Keratinocyte (primary cell): ENCODE measurements around the gene TENM4. TPM values are rescaled to one million over a fixed set of nuclear protein-coding genes. Genes with fewer than 3 reads are reported as not detected.

Experiments
- DNase-seq: peaks from one replicate; pipeline ENCODE4 v3.0.0-alpha.2; 2011; ENCODE audit warnings: low read depth, missing footprints, low spot score
- FAIRE-seq: peaks from 2 replicates; lab custom pipeline; 2011; peaks lifted over from hg19 to GRCh38; lab: Jason Lieb, UNC
- H2AFZ ChIP-seq: 2 replicates; pipeline ENCODE4 v1.6.0; 2012; ENCODE audit warnings: low read length, control low read depth, inconsistent platforms; ENCODE audit not compliant: control insufficient read depth
- H3K27ac ChIP-seq: 2 replicates; pipeline ENCODE4 v1.5.1; 2011; ENCODE audit warnings: low read length; ENCODE audit not compliant: control insufficient read depth, insufficient read depth
- H3K27me3 ChIP-seq: 3 replicates; pipeline ENCODE4 v1.6.0; 2011; ENCODE audit warnings: low read length; ENCODE audit not compliant: control insufficient read depth, insufficient read depth; ENCODE audit errors: extremely low read depth
- H3K36me3 ChIP-seq, 2 experiments: 2 replicates in 1 of 2; 3 replicates in 1 of 2; pipeline ENCODE4 v1.5.1; 2011; ENCODE audit warnings: low read length in 2 of 2, mild to moderate bottlenecking in 1 of 2; ENCODE audit not compliant: control insufficient read depth in 2 of 2, insufficient read depth in 2 of 2; ENCODE audit errors: extremely low read depth in 1 of 2
- H3K4me1 ChIP-seq: 3 replicates; pipeline ENCODE4 v1.5.1; 2011; ENCODE audit warnings: low read length; ENCODE audit not compliant: control insufficient read depth, insufficient read depth; ENCODE audit errors: extremely low read depth
- H3K4me2 ChIP-seq: 3 replicates; pipeline ENCODE4 v1.6.0; 2011; ENCODE audit warnings: low read depth, low read length; ENCODE audit not compliant: control insufficient read depth, insufficient read depth; ENCODE audit errors: extremely low read depth
- H3K4me3 ChIP-seq, 3 experiments: fragments of 200-600 bp in 1 of 3; sonication (generic) in 1 of 3; 2 replicates in 2 of 3; 3 replicates in 1 of 3; pipeline ENCODE4 v1.5.1; 2011 to 2016; ENCODE audit warnings: low read length in 3 of 3, mild to moderate bottlenecking in 3 of 3, control low read depth in 2 of 3, inconsistent platforms in 1 of 3, low read depth in 1 of 3, mixed read lengths in 1 of 3, mixed run types in 1 of 3, moderate library complexity in 1 of 3; ENCODE audit not compliant: control insufficient read depth in 2 of 3, insufficient read depth in 2 of 3; ENCODE audit errors: extremely low read depth in 1 of 3
- H3K79me2 ChIP-seq: 2 replicates; pipeline ENCODE4 v1.6.0; 2012; ENCODE audit warnings: low read length; ENCODE audit not compliant: control insufficient read depth, insufficient read depth
- H3K9ac ChIP-seq: 3 replicates; pipeline ENCODE4 v1.6.0; 2011; ENCODE audit warnings: low read length; ENCODE audit not compliant: control insufficient read depth, insufficient read depth; ENCODE audit errors: extremely low read depth
- H3K9me1 ChIP-seq: 3 replicates; pipeline ENCODE4 v1.6.0; 2011; ENCODE audit warnings: low read length; ENCODE audit not compliant: control insufficient read depth, insufficient read depth; ENCODE audit errors: extremely low read depth
- H3K9me3 ChIP-seq: 2 replicates; pipeline ENCODE4 v1.5.1; 2012; ENCODE audit warnings: low read depth, low read length; ENCODE audit not compliant: control insufficient read depth
- H4K20me1 ChIP-seq: 3 replicates; pipeline ENCODE4 v1.6.0; 2011; ENCODE audit warnings: low read length; ENCODE audit not compliant: control insufficient read depth, insufficient read depth; ENCODE audit errors: extremely low read depth
- EZH2 ChIP-seq: IDR thresholded peaks from one replicate; pipeline ENCODE4 v1.6.1; 2012; ENCODE audit warnings: inconsistent platforms, mild to moderate bottlenecking, low read length, moderate library complexity
- dilution Hi-C: fragments of 300-500 bp; cut with MboI; formaldehyde crosslinking; loops from one replicate; pipeline ENCODE4 v1.7.0; 2020; ENCODE audit warnings: low sequenced_read_pairs; ENCODE audit not compliant: extremely low pct_ligation_motif_present
- polyA plus RNA-seq, 5 experiments: library from polyadenylated mRNA; depleted of rRNA in 3 of 5; stranded (reverse) in 3 of 5; stranded (forward) in 1 of 5; unstranded in 1 of 5; fragments of >200 nt; gene quantifications; 1 replicate in 1 of 5; 2 replicates in 3 of 5; 3 replicates in 1 of 5; pipeline versions ENCODE4 v1.2.1 to v1.2.3, GENCODE V29; 2011 to 2012; ENCODE audit warnings: missing spikeins in 2 of 5, low read depth in 1 of 5, low replicate concordance in 1 of 5
- TF ChIP-seq, protein P1 (sequence below), 3 experiments: IDR thresholded peaks in 1 of 3; conservative IDR thresholded peaks in 1 of 3; optimal IDR thresholded peaks in 1 of 3; 2 replicates in 2 of 3; 3 replicates in 1 of 3; pipeline versions ENCODE3 to v1.5.1; 2011; ENCODE audit warnings: low read length in 3 of 3, mild to moderate bottlenecking in 3 of 3, moderate library complexity in 2 of 3, control low read depth in 1 of 3, inconsistent platforms in 1 of 3; ENCODE audit not compliant: insufficient read depth in 2 of 3; ENCODE audit errors: extremely low read depth in 1 of 3

The TENM4 gene
- polyA plus RNA-seq, 1 donor (not counting 4 experiments of a cell fraction or from before 2014, with no cell fraction given), result 3.5 TPM

DNA sequence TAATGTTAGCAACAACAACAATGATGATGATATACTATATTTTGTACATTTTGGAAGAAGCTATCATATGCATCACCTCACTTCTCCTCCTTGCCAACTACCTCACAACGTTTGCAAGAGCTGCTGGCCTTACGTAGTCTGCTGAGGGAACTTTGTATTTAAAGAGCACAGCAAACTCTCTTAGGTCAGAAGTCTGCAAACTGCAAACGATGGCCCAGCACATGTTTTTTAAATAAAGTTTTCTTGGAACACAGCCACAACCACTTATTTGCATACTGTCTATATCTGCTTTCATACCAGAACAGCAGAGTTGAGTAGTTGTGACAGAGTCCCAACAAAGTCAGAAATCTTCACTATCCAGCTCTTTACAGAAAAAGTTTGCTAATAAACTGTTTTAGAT lies 261.7 kb downstream of the TENM4 start:
- no peak for DNase-seq
- dilution Hi-C loops, result no loop called here

DNA sequence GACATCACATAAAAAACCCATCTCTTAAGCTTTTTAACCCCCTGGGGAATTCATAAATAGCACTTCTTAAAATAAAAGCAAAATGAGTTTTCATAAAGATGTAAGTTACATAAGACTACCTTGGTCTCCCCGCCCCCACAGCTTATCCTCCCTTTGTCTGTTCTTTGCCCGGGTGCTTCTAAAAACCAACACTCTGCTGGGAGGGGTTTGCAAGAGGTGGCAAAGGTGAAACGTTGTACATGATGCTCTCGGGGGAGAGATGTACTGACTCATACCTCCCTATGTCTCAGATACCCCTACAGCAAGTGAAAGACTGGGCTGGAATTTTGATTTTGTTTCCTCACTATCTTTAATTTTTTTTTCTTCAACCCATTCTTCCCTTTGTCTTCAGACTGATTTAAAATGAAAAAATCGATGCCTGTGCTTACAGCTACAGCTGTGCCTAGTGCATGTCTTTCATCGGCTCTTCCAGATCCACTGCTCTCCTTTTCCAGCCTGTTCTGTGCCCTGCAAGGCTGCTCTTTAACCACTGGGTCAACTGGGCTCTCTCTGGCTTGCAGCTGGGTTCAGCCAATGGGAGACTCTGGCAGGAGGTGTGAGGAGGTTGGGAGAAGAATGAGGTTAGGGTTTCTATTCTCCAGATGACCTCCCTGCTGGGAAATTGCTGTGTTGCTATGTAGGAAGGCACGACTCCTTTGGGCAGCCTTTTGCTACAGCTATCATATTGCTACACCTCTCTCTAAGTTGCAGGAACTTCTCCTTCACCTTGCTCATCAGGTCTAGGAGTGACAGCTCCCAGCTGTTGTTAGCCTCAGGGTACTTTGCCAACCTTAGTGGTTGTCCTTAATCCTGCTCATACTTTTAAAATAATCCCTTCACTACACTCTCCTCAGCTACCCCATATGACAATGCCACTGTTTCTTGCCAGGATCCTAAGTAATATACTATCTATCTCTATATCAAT lies 266.5 kb downstream of the TENM4 start:
- dilution Hi-C loops, result no loop called here
- no peak for DNase-seq
- Histone ChIP-seq H3K4me2 (no peak overlapping the region), H3K36me3 (no peaks in the 10 kb centered on the region), H3K9me3 (no peaks in the 10 kb centered on the region), H3K4me3 (no peak overlapping the region), H2AFZ (no peak overlapping the region), H3K27ac (no peak overlapping the region), H3K79me2 (no peaks in the 10 kb centered on the region), H3K9me1 (no peaks in the 10 kb centered on the region), H3K9ac (no peak overlapping the region), H3K4me1 (no peaks in the 10 kb centered on the region), H3K27me3 (no peaks in the 10 kb centered on the region), H4K20me1 (no peaks in the 10 kb centered on the region)
- no peak for TF ChIP-seq EZH2
- TF ChIP-seq, protein P1, sequence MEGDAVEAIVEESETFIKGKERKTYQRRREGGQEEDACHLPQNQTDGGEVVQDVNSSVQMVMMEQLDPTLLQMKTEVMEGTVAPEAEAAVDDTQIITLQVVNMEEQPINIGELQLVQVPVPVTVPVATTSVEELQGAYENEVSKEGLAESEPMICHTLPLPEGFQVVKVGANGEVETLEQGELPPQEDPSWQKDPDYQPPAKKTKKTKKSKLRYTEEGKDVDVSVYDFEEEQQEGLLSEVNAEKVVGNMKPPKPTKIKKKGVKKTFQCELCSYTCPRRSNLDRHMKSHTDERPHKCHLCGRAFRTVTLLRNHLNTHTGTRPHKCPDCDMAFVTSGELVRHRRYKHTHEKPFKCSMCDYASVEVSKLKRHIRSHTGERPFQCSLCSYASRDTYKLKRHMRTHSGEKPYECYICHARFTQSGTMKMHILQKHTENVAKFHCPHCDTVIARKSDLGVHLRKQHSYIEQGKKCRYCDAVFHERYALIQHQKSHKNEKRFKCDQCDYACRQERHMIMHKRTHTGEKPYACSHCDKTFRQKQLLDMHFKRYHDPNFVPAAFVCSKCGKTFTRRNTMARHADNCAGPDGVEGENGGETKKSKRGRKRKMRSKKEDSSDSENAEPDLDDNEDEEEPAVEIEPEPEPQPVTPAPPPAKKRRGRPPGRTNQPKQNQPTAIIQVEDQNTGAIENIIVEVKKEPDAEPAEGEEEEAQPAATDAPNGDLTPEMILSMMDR (optimal IDR thresholded peaks at IDR 0.05 in 1 of 3, IDR thresholded peaks at IDR 0.05 in 1 of 3, conservative IDR thresholded peaks at IDR 0.05 in 1 of 3; ENCODE audit: extremely low read depth in 1 of 3, insufficient read depth in 2 of 3, low read length in 3 of 3), result no peak
- FAIRE-seq, result no peak

More for the DNA sequence above, 261.7 kb downstream of the TENM4 start:
- H3K79me2 ChIP-seq, result no peaks in the 10 kb centered on the region
- H3K9me3 ChIP-seq, result no peaks in the 10 kb centered on the region
- no peak overlapping the region for H2AFZ ChIP-seq
- no peak overlapping the region for H3K9ac ChIP-seq
- H3K27ac ChIP-seq, result no peak overlapping the region
- H3K27me3 ChIP-seq, result no peaks in the 10 kb centered on the region
- no peak for FAIRE-seq
- H3K9me1 ChIP-seq, result no peaks in the 10 kb centered on the region
- no peak overlapping the region for H3K4me2 ChIP-seq
- H3K36me3 ChIP-seq, result no peaks in the 10 kb centered on the region
- no peak overlapping the region for H3K4me3 ChIP-seq
- TF ChIP-seq, protein P1 (optimal IDR thresholded peaks at IDR 0.05 in 1 of 3, IDR thresholded peaks at IDR 0.05 in 1 of 3, conservative IDR thresholded peaks at IDR 0.05 in 1 of 3; ENCODE audit: extremely low read depth in 1 of 3, insufficient read depth in 2 of 3, low read length in 3 of 3), result no peak
- TF ChIP-seq EZH2, result no peak
- no peaks in the 10 kb centered on the region for H4K20me1 ChIP-seq
- H3K4me1 ChIP-seq, result no peaks in the 10 kb centered on the region
